ENCODE measurements around the gene GNGT1.
A peak's percentile ranks its signal among the peaks of the same experiment; 100 is the strongest.

GNGT1 gene

GRCh38 chr7:93943816-93944540 lies 37.6 kb downstream of the GNGT1 start:
- no peak for DNase-seq (ENCODE audit: low read depth)

DNA sequence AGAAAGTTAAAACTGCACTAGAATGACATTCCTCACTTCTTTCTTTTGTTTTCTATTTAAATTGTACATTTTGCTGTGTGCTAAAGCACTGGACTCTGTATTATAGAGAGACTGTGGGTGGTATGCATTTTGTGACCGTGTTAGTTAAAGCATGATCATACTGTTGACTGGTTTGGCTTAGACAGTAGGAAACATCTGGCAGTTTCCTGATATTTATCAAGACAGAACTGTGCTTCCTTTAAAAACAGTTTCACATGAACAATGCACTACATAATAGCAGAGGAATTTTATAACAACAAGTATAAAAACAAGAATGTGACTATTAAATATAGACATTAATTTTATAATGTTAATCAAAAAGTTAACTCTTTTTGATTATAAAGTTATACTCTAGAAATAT lies 38.3 kb downstream of the GNGT1 start:
- no peak for DNase-seq (ENCODE audit: low read depth)

- DNase-seq (ENCODE audit: low read depth) = no peak
These were observed 38.7 kb downstream of the GNGT1 start for GRCh38 chr7:93945083-93945482.

DNA sequence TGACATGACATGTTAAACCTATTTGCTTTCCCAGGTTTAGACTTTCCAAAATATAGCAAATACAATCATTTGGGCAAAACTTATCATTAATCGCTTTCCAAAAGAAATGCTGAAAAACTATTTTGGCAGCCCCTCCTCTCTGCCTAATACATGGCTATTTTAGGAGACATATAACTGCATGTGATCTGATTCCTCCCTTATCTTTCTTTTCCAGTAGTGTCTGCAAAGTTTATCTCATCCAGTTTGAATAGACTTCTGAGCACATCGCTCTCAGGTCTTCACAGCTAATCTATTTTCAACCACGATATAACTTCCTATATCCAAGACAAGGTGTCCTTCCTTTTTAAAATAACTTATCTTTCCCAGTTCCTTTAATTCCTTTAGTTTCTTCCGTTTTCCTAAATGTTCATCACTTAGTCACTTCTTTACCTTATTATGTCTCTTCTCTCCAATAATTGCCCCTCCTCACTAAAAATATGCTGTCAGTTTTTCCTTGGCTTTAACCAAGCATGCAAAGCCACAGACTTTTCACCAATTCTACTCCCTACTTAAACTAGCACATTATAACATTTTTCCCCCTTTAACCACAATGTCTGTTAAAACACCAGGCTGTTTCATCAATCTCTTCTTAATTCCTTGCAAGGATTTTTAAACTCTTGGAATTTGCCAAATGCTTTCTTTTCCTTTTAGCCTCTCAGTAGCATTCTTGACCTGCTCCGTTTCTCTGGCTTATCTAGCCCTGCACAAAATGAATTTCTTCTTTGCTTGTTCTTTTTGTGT lies 39.6 kb downstream of the GNGT1 start:
- no peak for DNase-seq (ENCODE audit: low read depth)

GRCh38 chr7:93948106-93948505 lies 41.7 kb downstream of the GNGT1 start:
- DNase-seq (ENCODE audit: low read depth) = no peak

DNA sequence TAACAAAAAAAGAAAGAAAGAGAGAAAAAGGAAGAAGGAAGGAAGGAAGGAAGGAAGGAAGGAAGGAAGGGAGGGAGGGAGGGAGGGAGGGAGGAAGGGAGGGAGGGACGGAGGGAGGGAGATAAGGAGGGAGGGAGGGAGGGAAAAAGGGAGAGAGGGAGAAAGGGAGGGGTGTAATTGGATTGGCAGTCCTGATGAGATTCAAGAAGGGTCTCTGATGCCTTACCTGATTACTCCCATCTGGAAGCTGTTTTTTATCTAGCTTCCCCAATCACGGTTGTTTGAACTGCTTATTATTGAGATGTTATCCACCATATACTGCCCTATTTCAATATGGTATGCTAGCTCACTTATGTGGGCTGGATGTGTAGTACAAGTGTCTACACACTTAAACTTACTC lies 42.5 kb downstream of the GNGT1 start:
- DNase-seq (ENCODE audit: low read depth) = no peak

- peak; percentile 14 for DNase-seq (ENCODE audit: low read depth)
These were observed 43.1 kb downstream of the GNGT1 start for GRCh38 chr7:93949423-93949822.

DNA sequence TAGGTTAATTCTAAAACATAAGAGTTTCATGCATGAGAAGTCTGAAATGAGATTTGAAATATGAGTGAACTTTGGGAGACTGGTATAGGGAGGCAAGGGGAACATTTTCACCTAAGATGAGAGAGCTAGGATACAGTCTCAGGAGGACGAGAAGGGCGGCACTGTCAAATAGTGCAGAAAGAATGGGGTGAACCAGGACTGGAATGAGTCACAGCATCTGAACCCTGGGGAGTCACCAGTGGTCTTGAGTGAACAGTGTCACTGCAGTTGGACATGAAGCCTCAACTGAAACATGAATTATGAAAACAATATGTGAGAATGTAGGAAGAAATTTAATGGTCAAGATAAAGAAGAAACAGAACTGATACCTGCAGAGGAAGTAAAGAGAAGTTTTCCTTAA lies 48.9 kb downstream of the GNGT1 start:
- no peak for DNase-seq (ENCODE audit: low read depth)

DNA sequence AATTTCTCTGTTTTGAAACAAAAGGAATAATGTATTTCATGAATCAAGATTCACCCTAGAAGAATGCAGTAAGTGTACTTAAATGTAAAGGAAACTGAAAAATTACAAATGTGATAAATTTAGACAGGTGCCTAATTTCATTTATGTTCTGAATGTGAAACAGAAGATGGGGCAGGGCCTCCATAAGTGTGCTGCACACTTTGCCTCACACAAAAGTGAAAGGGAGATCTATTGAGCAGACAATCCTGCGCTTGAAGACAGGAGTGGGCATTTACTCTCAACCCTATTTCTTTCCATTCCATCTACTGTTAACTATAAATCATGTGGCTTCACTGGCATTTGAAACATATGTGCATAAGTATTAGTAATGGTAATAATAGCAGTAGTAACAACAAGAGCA lies 51.4 kb downstream of the GNGT1 start:
- DNase-seq (ENCODE audit: low read depth) = no peak

DNA sequence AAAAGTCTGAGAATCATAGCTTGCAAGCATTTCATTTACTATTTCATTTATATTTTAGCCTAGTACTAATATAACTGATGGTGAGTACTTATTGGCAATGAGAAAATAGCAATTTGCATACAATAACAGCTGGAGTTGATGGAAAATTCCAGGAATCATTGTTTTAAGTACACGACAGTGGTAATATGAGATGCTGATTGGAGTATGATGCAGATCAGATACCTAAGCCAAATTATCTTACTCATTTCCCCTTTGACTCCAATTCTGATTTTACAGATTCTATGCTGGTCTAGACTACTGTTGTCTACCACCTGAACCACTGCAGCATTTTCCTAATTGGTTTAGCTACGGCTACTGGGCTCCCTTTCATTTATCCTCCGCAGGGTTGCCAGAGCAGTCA lies 51.8 kb downstream of the GNGT1 start:
- DNase-seq (ENCODE audit: low read depth) = no peak

DNA sequence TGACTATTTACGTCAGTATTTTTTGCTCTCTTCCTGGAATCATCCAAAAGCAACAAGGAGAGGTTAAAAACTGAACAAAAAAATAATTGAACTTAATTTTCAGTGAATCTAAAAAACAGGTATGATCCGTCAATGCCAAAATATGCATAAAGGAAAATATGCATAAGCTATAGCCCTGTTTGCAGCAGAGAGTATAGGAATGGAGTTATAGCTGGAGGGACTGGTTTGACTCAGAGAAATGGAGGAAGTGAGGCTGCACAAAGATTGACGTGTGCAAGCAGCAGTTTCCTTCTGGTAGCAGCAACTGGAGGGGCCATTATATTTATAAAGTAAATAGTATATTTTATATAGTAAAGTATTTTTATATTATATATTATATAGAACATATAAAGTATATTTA lies 52.3 kb downstream of the GNGT1 start:
- no peak for DNase-seq (ENCODE audit: low read depth)
